B cell (primary cell): ENCODE results near the gene TCEAL5. TPM values are rescaled to one million over a fixed set of nuclear protein-coding genes. Genes with fewer than 3 reads are reported as not detected.
"Not testable (repeated sequence)": the region's sequence is repeated elsewhere in the genome, so short reads cannot be mapped to it uniquely, and the experiment has no call there.

Experiments
- ATAC-seq: fragments of 200-7000 bp; cut with Tn5 transposase; one replicate; pipeline ENCODE4 v1.10.0; 2021; ENCODE audit warnings: low read depth, mild to moderate bottlenecking, moderate number of reproducible peaks, moderate library complexity
- CTCF ChIA-PET: fragments of 350-600 bp; sonication (Branson Sonifier 250); formaldehyde crosslinking; loops from one replicate; lab custom pipeline; 2021; ENCODE audit warnings: antibody characterized with exemption, inconsistent platforms; lab: Charles Lee
- POLR2A ChIA-PET: fragments of 350-600 bp; sonication (Branson Sonifier 250); formaldehyde crosslinking; loops from one replicate; lab custom pipeline; 2021; ENCODE audit warnings: antibody characterized with exemption; lab: Charles Lee
- DNase-seq: peaks from one replicate; pipeline ENCODE4 v3.0.0; 2013
- H2AFZ ChIP-seq: 2 replicates; pipeline ENCODE4 v1.6.1; 2012; ENCODE audit warnings: mild to moderate bottlenecking, low read depth, low read length; ENCODE audit not compliant: insufficient read depth, poor library complexity, severe bottlenecking
- H3K27ac ChIP-seq, 2 donors: 1 replicate in 1 of 2; 2 replicates in 1 of 2; pipeline ENCODE4 v1.5.1; 2012 to 2013; ENCODE audit warnings: low read length in 2 of 2, mild to moderate bottlenecking in 2 of 2, moderate library complexity in 1 of 2
- H3K27me3 ChIP-seq, 4 experiments: fragments of 200-600 bp in 1 of 4; sonication (generic) in 1 of 4; replicated peaks in 1 of 4; 1 replicate in 2 of 4; 2 replicates in 2 of 4; pipeline versions ENCODE4 v1.6.1 to v1.7.0; 2013 to 2016; ENCODE audit warnings: low read length in 3 of 4, mild to moderate bottlenecking in 2 of 4, mixed read lengths in 1 of 4, moderate library complexity in 1 of 4; ENCODE audit not compliant: insufficient read depth in 4 of 4, control insufficient read depth in 3 of 4; ENCODE audit errors: control extremely low read depth in 1 of 4
- H3K36me3 ChIP-seq, 2 experiments: replicated peaks in 1 of 2; 1 replicate in 1 of 2; 2 replicates in 1 of 2; pipeline versions ENCODE4 v1.6.1 to v1.7.1; 2013; ENCODE audit warnings: low read length in 1 of 2; ENCODE audit not compliant: insufficient read depth in 2 of 2, control insufficient read depth in 1 of 2; ENCODE audit errors: control extremely low read depth in 1 of 2, extremely low read depth in 1 of 2
- H3K4me1 ChIP-seq, 2 donors: fragments of 200-600 bp in 1 of 2; sonication (generic) in 1 of 2; 1 replicate in 1 of 2; 2 replicates in 1 of 2; pipeline versions ENCODE4 v1.5.1 to v1.6.1; 2013 to 2017; ENCODE audit warnings: low read length in 2 of 2; ENCODE audit not compliant: control insufficient read depth in 2 of 2, insufficient read depth in 2 of 2
- H3K4me2 ChIP-seq: replicated peaks from 2 replicates; pipeline ENCODE3; 2012; ENCODE audit warnings: mild to moderate bottlenecking, low read depth, low read length; ENCODE audit not compliant: poor library complexity, severe bottlenecking
- H3K4me3 ChIP-seq, 5 experiments: fragments of 200-600 bp in 1 of 5; sonication (generic) in 1 of 5; 1 replicate in 3 of 5; 2 replicates in 2 of 5; pipeline versions ENCODE4 v1.5.1 to v1.7.0; 2011 to 2016; ENCODE audit warnings: low read length in 4 of 5, mild to moderate bottlenecking in 4 of 5, low read depth in 2 of 5, control low read depth in 1 of 5, moderate library complexity in 1 of 5; ENCODE audit not compliant: insufficient read depth in 1 of 5; ENCODE audit errors: control extremely low read depth in 1 of 5, extremely low read depth in 1 of 5
- H3K79me2 ChIP-seq: fragments of 200-600 bp; sonication (generic); one replicate; pipeline ENCODE4 v1.6.0; 2016; ENCODE audit warnings: low read length; ENCODE audit not compliant: control insufficient read depth, insufficient read depth
- H3K9ac ChIP-seq: fragments of 200-600 bp; sonication (generic); 2 replicates; pipeline ENCODE4 v1.6.1; 2017; ENCODE audit warnings: mild to moderate bottlenecking, low read length, moderate library complexity
- H3K9me3 ChIP-seq, 3 donors: one replicate each; pipeline versions ENCODE4 v1.6.1 to v1.7.1; 2013; ENCODE audit warnings: low read length in 2 of 3; ENCODE audit not compliant: control insufficient read depth in 2 of 3, insufficient read depth in 1 of 3; ENCODE audit errors: control extremely low read depth in 1 of 3
- H4K20me1 ChIP-seq: 2 replicates; pipeline ENCODE4 v1.6.0; 2012; ENCODE audit warnings: mild to moderate bottlenecking, low read length; ENCODE audit not compliant: insufficient read depth, control insufficient read depth, poor library complexity, severe bottlenecking
- H3K27ac Mint-ChIP-seq: one replicate; pipeline ENCODE4 v1.8.0; 2021; ENCODE audit warnings: mixed read lengths
- H3K27me3 Mint-ChIP-seq: one replicate; pipeline ENCODE4 v1.8.0; 2021; ENCODE audit warnings: mixed read lengths
- H3K4me1 Mint-ChIP-seq: one replicate; pipeline ENCODE4 v1.8.0; 2021; ENCODE audit warnings: mixed read lengths
- H3K4me3 Mint-ChIP-seq: one replicate; pipeline ENCODE4 v1.8.0; 2021; ENCODE audit warnings: mixed read lengths
- H3K9me3 Mint-ChIP-seq: one replicate; pipeline ENCODE4 v1.8.0; 2022; ENCODE audit warnings: mixed read lengths; ENCODE audit not compliant: insufficient read depth
- WGBS: methylation state at CpG from one replicate; pipeline ENCODE4 v1.1.5; 2013; ENCODE audit warnings: missing lambda C conversion rate; ENCODE audit not compliant: insufficient coverage; 5-methylcytosine and 5-hydroxymethylcytosine counted together
- intact Hi-C: fragments of 100-400 bp; cut with micrococcal nuclease; formaldehyde crosslinking; loops from one replicate; pipeline ENCODE4 v1.10.0; 2022
- polyA plus RNA-seq: library from polyadenylated mRNA; depleted of rRNA; stranded (reverse); fragments of >200 nt; gene quantifications from 2 replicates; pipeline ENCODE4 v1.2.3, GENCODE V29; 2012
- total RNA-seq, 2 donors: library from RNA; stranded (reverse); fragments of 120-200 nt in 1 of 2; gene quantifications; 1 replicate in 1 of 2; 2 replicates in 1 of 2; pipeline versions ENCODE4 v1.2.3 to v1.2.4, GENCODE V29; 2013 to 2022

TCEAL5 gene
- total and polyA plus RNA-seq, 2 donors (not counting 1 experiment from before 2014, with no cell fraction given) = not detected

- H3K4me2 ChIP-seq, DNase-seq, intact Hi-C loops, H3K9ac ChIP-seq, POLR2A ChIA-PET, H3K4me3 ChIP-seq, H3K9me3 Mint-ChIP-seq, H3K27ac Mint-ChIP-seq, H3K27me3 Mint-ChIP-seq, H3K27me3 ChIP-seq, H3K4me1 Mint-ChIP-seq, H3K27ac ChIP-seq, H3K9me3 ChIP-seq, H3K79me2 ChIP-seq, H4K20me1 ChIP-seq, H2AFZ ChIP-seq, H3K4me1 ChIP-seq, ATAC-seq, H3K36me3 ChIP-seq, CTCF ChIA-PET, H3K4me3 Mint-ChIP-seq: not testable (repeated sequence)
- WGBS = no CpG with 5 or more reads among the region's 4 CpGs
These were observed 50.6 kb downstream of the TCEAL5 start for GRCh38 chrX:103225918-103226317.

Other genes with a start within 250 kb of the TCEAL5 start
- gene BEX1, start 212.6 kb downstream of the TCEAL5 start, total RNA-seq = 0.39 TPM in 1 of 2 replicates, not detected in the other
- gene BEX1, start 212.6 kb downstream of the TCEAL5 start, polyA plus RNA-seq = 0.84 and 1.7 TPM in 2 replicates
- not detected in 2 replicates for gene NXF3, start 183.6 kb downstream of the TCEAL5 start, total RNA-seq
- not detected in 2 replicates for gene NXF3, start 183.6 kb downstream of the TCEAL5 start, polyA plus RNA-seq
- gene BEX4, start 61.6 kb downstream of the TCEAL5 start, total RNA-seq = 17.2 and 19.8 TPM in 2 replicates
- gene BEX4, start 61.6 kb downstream of the TCEAL5 start, polyA plus RNA-seq = 32.1 and 83.0 TPM in 2 replicates
- gene TCEAL8, start 21.6 kb downstream of the TCEAL5 start, total RNA-seq = 14.4 and 17.5 TPM in 2 replicates
- 4.1 and 4.9 TPM in 2 replicates for gene TCEAL8, start 21.6 kb downstream of the TCEAL5 start, polyA plus RNA-seq
- 15.9 and 17.9 TPM in 2 replicates for gene BEX2, start 34.2 kb upstream of the TCEAL5 start, total RNA-seq
- 34.6 and 78.5 TPM in 2 replicates for gene BEX2, start 34.2 kb upstream of the TCEAL5 start, polyA plus RNA-seq
- gene TCEAL7, start 53.5 kb upstream of the TCEAL5 start, total RNA-seq = not detected in 2 replicates
- gene TCEAL7, start 53.5 kb upstream of the TCEAL5 start, polyA plus RNA-seq = not detected in 2 replicates
- 0.39 and 0.42 TPM in 2 replicates for gene TCEAL9, start 79.8 kb upstream of the TCEAL5 start, total RNA-seq
- gene TCEAL9, start 79.8 kb upstream of the TCEAL5 start, polyA plus RNA-seq = 0.25 and 0.34 TPM in 2 replicates
- 1.7 TPM in 1 of 2 replicates, not detected in the other for gene BEX3, start 99.8 kb upstream of the TCEAL5 start, total RNA-seq
- gene BEX3, start 99.8 kb upstream of the TCEAL5 start, polyA plus RNA-seq = 0.37 and 2.2 TPM in 2 replicates
- gene RAB40A, start 242.7 kb upstream of the TCEAL5 start, total RNA-seq = 0.36 and 0.67 TPM in 2 replicates
- gene RAB40A, start 242.7 kb upstream of the TCEAL5 start, polyA plus RNA-seq = 0.07 and 0.15 TPM in 2 replicates